ENCODE results near the gene NIPAL3.

- TF ChIP-seq CTCF (IDR thresholded peaks at IDR 0.05) (no peak), POLR2A (IDR thresholded peaks at IDR 0.05) (no peak)
Observed at GRCh38 chr1:24424990-24425389, 9.4 kb downstream of the NIPAL3 start.
